HFF-Myc (cell line): ENCODE results near the gene DOC2B.

ENCODE experiments used
- DNase-seq: peaks from one replicate; pipeline ENCODE4 v3.0.0-alpha.2; 2011; ENCODE audit warnings: low read depth; ENCODE audit errors: extremely low read depth
- H3K4me3 ChIP-seq: replicated peaks from 2 replicates; pipeline ENCODE4 v1.5.1; 2011; ENCODE audit warnings: low read depth, mild to moderate bottlenecking, control low read depth, low read length
- CTCF ChIP-seq: IDR thresholded peaks from 2 replicates; pipeline ENCODE4 v1.5.1; 2012; ENCODE audit warnings: mild to moderate bottlenecking, low read depth, low read length, control low read depth; ENCODE audit errors: missing control alignments

Gene DOC2B

GRCh38 chr17:187130-187529, 5.7 kb upstream of the DOC2B start:
- no peak for DNase-seq
- TF ChIP-seq CTCF = no peak
- H3K4me3 ChIP-seq = no peak overlapping the region

DNA sequence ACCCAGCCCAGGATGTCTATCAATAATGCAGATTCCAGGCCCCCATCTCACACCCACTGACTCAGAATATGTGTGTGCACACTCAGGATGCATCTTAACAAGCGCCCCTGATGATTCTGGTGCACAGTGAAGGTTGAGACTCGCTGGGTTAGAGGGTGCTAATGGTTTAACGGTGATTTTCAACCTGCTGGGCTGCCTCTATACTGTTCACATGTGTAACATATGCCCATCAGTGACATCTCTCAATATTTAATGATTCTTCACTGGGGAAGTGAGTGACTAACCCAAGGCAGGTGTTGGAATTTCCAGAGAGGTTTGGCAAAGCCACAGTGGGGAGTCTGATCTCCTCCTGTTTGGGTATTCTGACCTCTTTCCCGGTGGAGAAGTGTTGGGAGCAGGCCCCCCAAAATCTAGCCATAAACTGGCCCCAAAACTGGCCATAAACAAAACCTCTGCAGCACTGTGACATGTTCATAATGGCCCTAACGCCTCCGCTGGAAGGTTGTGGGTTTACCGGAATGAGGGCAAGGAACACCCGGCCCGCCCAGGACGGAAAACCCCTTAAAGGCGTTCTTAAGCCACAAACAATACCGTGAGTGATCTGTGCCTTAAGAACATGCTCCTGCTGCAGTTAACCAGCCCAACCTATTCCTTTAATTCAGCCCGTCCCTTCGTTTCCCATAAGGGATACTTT, 4.1 kb upstream of the DOC2B start:
- no peak for DNase-seq
- no peak overlapping the region for H3K4me3 ChIP-seq
- no peak for TF ChIP-seq CTCF

DNA sequence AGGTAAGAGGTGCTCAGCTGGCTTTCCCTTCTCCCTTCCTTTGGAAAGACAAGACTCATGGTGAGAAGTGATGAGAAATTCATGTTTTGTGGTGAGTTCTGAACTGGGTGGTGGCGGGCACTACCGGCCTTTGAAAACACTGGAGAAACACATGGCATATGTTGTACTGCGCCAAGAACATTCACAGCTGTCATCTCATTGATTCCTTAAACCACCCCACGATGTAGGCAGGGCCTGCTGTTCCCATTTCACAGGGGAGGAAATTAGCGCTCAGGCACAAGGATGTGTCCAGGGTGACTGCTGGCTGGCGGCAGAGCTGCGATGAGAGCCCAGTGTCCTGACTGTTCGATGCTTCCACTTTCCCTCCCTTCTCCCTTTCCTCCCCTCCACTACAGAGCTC, 1.6 kb upstream of the DOC2B start:
- no peak for TF ChIP-seq CTCF
- no peak overlapping the region for H3K4me3 ChIP-seq
- DNase-seq = no peak

DNA sequence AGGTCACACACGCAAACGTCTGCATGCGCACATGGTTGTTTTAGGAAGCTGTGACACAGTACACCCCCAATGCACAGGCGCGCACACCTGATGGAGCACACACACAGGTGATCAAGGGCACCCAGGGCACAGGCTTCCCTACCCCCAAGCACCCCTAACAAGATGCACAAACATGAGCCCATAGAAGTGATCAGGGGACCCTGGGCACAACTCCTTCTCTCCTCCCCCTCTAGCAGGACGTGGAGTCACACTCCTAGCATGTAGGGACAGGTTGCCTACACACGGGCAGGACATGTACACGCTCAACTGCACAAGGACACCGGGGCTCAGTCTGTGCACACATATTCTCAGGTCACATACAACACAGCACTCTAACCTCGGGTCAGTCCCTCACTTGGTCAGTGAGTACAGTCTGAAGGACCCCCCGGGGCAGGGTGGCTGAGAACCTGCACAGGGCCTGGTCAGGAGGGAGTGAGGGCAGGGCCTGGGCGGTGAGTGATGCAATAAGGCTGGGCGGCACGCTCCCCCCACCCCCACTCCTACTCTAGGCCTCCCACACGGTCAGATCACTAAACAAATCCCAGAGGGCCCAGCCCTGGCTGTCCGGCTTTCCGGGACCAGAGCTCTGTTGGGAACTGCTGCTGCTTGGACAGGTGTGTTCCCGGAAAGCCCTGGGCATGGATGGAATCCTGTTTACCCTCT, 751 bp upstream of the DOC2B start:
- no peak for DNase-seq
- H3K4me3 ChIP-seq = no peak overlapping the region
- TF ChIP-seq CTCF = no peak

- no peak for DNase-seq
- H3K4me3 ChIP-seq = no peak overlapping the region
- no peak for TF ChIP-seq CTCF
Observed at GRCh38 chr17:180381-181244, 837 bp downstream of the DOC2B start.

GRCh38 chr17:179781-180380, 1.6 kb downstream of the DOC2B start:
- no peak for DNase-seq
- no peak for TF ChIP-seq CTCF
- no peak overlapping the region for H3K4me3 ChIP-seq
